IPS-11a (cell line): ENCODE measurements around the gene PRR5.
A peak's percentile ranks its signal among the peaks of the same experiment; 100 is the strongest.

Experiments
- H3K4me3 ChIP-seq: one replicate; pipeline ENCODE4 v1.5.1; 2013; ENCODE audit warnings: low read depth, low read length, control low read depth

The PRR5 gene

GRCh38 chr22:44752285-44753188 is 50.5 kb downstream of the PRR5 start, which contains the start of gene ARHGAP8:
ARHGAP8 (plus strand) TSS chr22:44752575; CDS start chr22:44786528, 33,953 bp downstream.
- peak within 1 kb of the TSS; percentile 48 for H3K4me3 ChIP-seq

GRCh38 chr22:44753189-44754042 is 51.4 kb downstream of the PRR5 start:
- peak overlapping the region; percentile 48 for H3K4me3 ChIP-seq

DNA sequence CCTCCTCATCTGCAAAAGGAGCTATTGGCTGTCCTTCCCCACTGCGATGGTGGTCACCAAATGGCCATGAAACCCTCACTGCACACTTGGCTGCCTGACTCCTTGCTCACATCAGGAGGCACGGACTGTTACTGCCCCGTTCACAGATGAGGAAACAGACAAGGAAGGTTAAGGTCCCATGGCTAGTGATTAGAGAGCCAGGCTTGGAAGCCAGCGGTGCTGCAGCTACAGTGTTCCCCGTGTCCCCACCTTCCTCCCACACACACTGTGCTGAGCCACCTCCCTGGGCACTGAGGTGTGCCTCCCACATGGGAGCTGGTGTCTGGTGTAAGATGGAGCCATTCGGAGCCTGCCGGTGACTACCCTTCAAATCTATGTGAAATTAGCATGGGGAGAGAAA is 53.0 kb downstream of the PRR5 start:
- no peak overlapping the region for H3K4me3 ChIP-seq

- H3K4me3 ChIP-seq, result no peak overlapping the region
Measured at GRCh38 chr22:44755417-44755816, 53.4 kb downstream of the PRR5 start.

GRCh38 chr22:44755956-44756361 is 54.0 kb downstream of the PRR5 start:
- H3K4me3 ChIP-seq, result no peak overlapping the region

DNA sequence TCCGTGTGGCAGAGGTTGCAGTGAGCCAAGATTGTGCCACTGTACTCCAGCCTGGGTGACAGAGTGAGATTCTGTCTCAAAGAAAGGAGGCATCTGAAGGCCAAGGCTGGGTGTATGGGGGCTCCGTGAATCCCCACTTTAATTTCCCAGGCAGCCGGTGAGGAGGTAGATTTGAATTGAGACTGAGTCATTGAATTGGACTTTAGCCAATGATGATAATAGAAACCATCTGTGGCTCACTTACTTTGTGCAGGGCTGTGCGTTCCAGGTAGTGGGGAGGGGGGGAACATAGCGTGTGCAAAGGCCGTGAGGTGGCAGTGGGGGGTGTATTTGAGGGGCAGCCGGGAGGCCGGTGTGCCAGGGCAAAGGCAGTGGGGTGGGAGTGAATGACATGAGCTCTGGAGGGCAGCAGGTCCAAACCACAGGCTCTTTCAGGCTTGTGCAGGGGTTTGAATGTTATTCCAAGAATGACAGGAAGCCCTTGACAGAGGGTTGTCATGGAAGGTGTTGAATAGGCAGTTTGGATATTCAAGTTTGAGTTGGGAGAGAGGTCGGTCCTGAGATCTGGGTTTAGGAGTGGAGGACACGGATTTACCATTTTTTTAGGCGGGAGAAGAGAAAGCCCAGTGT is 56.5 kb downstream of the PRR5 start:
- H3K4me3 ChIP-seq, result no peak overlapping the region

DNA sequence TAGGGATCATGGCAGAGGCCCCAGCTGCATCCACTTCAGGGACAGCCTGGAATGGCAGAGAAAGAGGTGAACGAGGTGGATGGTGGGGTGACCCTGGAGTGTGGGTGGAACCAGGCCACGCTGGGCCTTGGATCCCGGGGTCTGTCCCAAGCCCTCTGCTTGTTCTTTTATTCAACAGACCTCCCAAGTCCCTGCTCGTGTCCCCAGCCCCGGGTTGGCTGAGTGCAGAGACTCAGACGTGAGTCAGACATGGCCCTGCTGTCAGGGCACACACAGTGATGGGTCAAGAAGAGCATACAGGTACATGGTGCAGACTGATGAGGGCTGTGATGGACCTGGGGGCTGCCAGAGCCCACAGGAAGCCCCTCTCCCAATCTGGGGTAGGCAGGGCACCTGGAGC is 57.0 kb downstream of the PRR5 start:
- no peak overlapping the region for H3K4me3 ChIP-seq

- no peak overlapping the region for H3K4me3 ChIP-seq
Measured at GRCh38 chr22:44759430-44760310, 57.7 kb downstream of the PRR5 start.

DNA sequence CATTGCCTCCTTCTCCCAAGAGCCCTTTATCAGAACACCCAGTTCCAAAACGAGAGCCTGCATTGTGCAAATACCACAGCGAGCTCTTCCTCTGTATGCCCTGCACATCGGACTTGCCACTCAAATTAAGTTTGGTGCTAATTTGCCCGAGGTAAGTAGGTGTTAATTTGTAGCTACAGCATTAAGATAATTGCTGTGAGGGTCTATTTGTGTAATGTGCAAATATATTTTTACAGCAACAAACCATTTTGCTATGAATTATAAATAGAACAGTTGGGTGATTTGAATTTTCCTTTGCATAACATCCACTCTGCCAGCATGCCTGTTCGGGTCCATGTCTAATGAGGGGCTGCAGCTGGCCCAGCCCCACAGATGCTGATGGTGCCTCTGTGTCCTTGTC is 58.5 kb downstream of the PRR5 start:
- H3K4me3 ChIP-seq, result no peak overlapping the region

DNA sequence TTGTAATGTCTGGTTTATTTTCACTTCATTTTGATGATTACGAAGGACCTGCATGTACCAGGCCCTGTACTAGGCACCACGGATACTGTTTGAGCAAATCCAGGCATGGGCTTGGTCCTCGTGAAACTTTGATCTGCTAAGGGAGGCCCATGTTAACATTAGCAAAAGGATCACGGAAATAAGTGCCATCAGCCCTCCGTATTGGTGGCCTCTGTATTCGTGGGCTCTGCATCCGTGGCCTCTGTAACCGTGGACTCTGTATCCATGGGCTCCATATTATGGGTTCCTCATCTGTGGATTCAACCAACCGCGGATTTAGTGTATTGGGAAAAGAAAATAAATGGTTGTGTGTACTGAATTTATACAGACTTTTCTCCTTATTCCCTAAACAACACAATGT is 59.0 kb downstream of the PRR5 start:
- no peak overlapping the region for H3K4me3 ChIP-seq

GRCh38 chr22:44764373-44764772 is 62.4 kb downstream of the PRR5 start:
- no peak overlapping the region for H3K4me3 ChIP-seq

DNA sequence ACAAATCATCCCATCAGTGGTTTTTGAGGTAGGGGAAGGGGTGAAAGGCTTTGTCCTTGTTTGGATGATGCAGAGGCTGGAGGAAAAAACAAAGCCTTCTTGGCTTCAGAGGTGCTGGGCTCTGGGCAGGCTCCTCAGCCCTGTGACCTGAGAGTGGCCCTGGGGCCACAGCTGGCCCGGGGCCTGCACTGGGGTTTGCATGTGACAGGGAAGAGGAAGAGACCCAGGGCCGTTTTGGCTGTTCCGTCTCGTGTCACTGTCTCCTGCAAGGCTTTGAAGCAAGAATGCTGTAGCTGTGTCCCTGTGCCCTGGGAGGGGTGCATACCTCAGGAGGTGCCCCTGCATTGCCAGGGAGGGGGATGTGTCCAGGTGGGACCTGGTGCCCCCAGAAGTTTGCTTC is 63.0 kb downstream of the PRR5 start:
- no peak overlapping the region for H3K4me3 ChIP-seq

GRCh38 chr22:44765571-44766285 is 63.7 kb downstream of the PRR5 start:
- H3K4me3 ChIP-seq, result no peak overlapping the region

DNA sequence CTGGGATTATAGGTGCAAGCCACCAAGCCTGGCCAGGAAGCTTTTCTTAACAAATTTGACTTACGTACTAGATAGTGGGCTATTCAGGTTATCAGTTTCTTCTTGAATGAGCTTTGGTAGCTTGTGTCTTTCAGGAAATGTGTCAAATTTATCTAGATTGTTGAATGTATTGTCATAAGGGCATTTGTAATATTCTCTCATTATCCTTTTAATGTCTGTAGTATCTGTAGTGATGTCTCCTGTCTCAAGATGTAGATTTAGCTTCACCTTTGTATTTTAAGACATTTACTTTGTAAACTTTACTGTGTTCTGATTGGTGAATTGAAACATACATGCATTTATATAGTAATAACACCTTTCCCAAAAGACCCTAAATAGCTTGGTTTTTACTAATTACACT is 71.1 kb downstream of the PRR5 start:
- no peak overlapping the region for H3K4me3 ChIP-seq

GRCh38 chr22:44775862-44776261 is 73.9 kb downstream of the PRR5 start:
- no peak overlapping the region for H3K4me3 ChIP-seq

GRCh38 chr22:44776605-44777363 is 74.8 kb downstream of the PRR5 start:
- H3K4me3 ChIP-seq, result no peak overlapping the region

- no peak overlapping the region for H3K4me3 ChIP-seq
Measured at GRCh38 chr22:44777364-44777755, 75.4 kb downstream of the PRR5 start.

GRCh38 chr22:44780876-44781449 is 79.0 kb downstream of the PRR5 start:
- no peak overlapping the region for H3K4me3 ChIP-seq
